ENCODE measurements around the gene LY86. TPM values are rescaled to one million over a fixed set of nuclear protein-coding genes. Genes with fewer than 3 reads are reported as not detected.

Gene LY86
- total and polyA plus RNA-seq, 2 donors (not counting 3 experiments of a cell fraction or from before 2014, with no cell fraction given), result not detected

- peak; percentile 79 for TF ChIP-seq JUN (IDR thresholded peaks at IDR 0.05; ENCODE audit: borderline replicate concordance, insufficient read depth, insufficient read length, low read depth)
- peak; percentile 24 for TF ChIP-seq FOS (IDR thresholded peaks at IDR 0.05; ENCODE audit: borderline replicate concordance, insufficient read depth, low read length)
- no peak for TF ChIP-seq POLR2AphosphoS5 (IDR thresholded peaks at IDR 0.05; ENCODE audit: insufficient read depth, low read depth, low read length)
- peak; percentile 56 for TF ChIP-seq MAX (IDR thresholded peaks at IDR 0.05; ENCODE audit: insufficient read depth, insufficient read length)
- TF ChIP-seq EZH2 (IDR thresholded peaks at IDR 0.05; ENCODE audit: borderline replicate concordance, low read depth, low read length, severe bottlenecking), result no peak
- intact Hi-C loops (cut with micrococcal nuclease) (loop anchor here (1.0 to 5.0 kb wide), 2 partner anchors 32 to 98 kb away; no protein-coding TSS in a partner anchor), dilution Hi-C loops (cut with MboI; ENCODE audit: extremely low pct_ligation_motif_present, low sequenced_read_pairs) (no loop called here)
- Histone ChIP-seq H3K9me3 (replicated peaks; ENCODE audit: control insufficient read depth, insufficient read depth, low read length) (no peaks in the 10 kb centered on the region), H4K20me1 (replicated peaks; ENCODE audit: control insufficient read depth, extremely low read depth, insufficient read depth, low read length) (no peaks in the 10 kb centered on the region), H3K4me1 (ENCODE audit: control insufficient read depth, extremely low read depth, insufficient read depth, low read length) (peaks cover 18% of the 10 kb centered on the region), H3K36me3 (ENCODE audit: control insufficient read depth in 2 of 2, extremely low read depth in 1 of 2, insufficient read depth in 2 of 2, low read length in 2 of 2) (no peaks in the 10 kb centered on the region), H3K27me3 (ENCODE audit: control insufficient read depth in 2 of 2, insufficient read depth in 2 of 2, low read length in 2 of 2) (no peaks in the 10 kb centered on the region), H3K4me3 (replicated peaks in 1 of 3; ENCODE audit: insufficient read depth in 1 of 3, low read depth in 1 of 3, low read length in 3 of 3) (no peak overlapping the region), H3K79me2 (ENCODE audit: control insufficient read depth, insufficient read depth, low read length) (no peaks in the 10 kb centered on the region), H2AFZ (ENCODE audit: low read depth, low read length) (no peak overlapping the region), H3K9ac (replicated peaks; ENCODE audit: extremely low read depth, insufficient read depth, low read length) (peak overlapping the region; percentile 24), H3K4me2 (ENCODE audit: insufficient read depth, low read length) (no peak overlapping the region), H3K9me1 (replicated peaks; ENCODE audit: control insufficient read depth, extremely low read depth, insufficient read depth, low read length) (no peaks in the 10 kb centered on the region), H3K27ac (ENCODE audit: insufficient read depth, low read depth, low read length) (peak overlapping the region; percentile 71)
- BruUV-seq (replicated peaks), result TSS peak; percentile 52
- FAIRE-seq (peak; percentile 87), DNase-seq (ENCODE audit: low read depth, low spot score) (peak; percentile 78)
- POLR2A ChIA-PET, result interaction anchor here (0.6 kb wide), 1 partner anchor 646 kb away, joined by 4 read pairs; no protein-coding TSS in a partner anchor
- CTCF ChIA-PET, result interaction anchor here (1.2 kb wide), 1 partner anchor 42 kb away, joined by 4 read pairs; no protein-coding TSS in a partner anchor
Observed at GRCh38 chr6:6654599-6655575, 66.4 kb downstream of the LY86 start.
